Amygdala (tissue), 56 donors: ENCODE data around the gene PYGO2.
"Not testable (repeated sequence)": the region's sequence is repeated elsewhere in the genome, so short reads cannot be mapped to it uniquely, and the experiment has no call there.

Experiments used
- DNase-seq, 56 donors: peaks; one replicate each; lab custom pipeline; 2025; lab: John Stamatoyannopoulos, UW

The PYGO2 gene

DNA sequence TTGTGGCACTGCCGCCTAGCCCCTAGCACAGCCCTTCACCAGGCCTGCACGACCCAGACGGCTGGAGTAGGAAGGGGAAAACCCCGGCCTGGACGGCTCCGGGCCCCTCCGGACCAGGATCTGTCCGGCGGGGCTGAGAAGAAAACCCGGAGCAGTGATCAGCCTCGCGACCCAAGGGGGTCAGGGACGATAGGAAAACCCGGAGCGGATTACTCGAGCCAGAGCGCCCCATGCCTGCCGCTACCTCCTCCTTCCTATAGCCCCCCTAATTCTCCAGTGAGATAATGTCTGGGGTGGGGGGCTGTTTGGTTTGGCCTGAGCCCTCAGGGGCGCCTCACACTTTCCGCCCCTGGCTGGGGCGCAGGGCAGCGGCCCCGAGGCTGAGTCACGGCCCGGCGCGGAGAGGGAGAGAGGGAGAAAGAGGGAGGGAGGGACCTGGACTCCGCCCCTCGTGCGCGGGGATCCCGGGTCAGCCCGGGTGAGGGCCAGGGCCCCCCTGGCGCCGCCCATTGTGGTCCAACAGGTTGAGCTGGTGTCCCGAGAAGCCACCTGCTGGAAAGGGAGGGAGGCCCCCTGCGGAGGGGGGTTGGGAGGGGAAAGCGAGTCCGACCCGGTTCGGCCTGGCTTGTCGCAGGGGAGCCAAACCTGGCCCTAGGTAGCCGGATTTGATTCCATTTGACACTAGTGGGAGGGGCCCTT, 39.3 kb upstream of the PYGO2 start:
- peak in 53 of 56 donors; percentile 22 to 93 (median 80) for DNase-seq

- peak in 9 of 56 donors; percentile 56 to 72 (median 62) for DNase-seq
Observed at GRCh38 chr1:155000411-155000725, 38.8 kb upstream of the PYGO2 start.

GRCh38 chr1:154999571-155000410, 38.2 kb upstream of the PYGO2 start:
- DNase-seq: peak in 2 of 56 donors; percentile 56 to 60

DNA sequence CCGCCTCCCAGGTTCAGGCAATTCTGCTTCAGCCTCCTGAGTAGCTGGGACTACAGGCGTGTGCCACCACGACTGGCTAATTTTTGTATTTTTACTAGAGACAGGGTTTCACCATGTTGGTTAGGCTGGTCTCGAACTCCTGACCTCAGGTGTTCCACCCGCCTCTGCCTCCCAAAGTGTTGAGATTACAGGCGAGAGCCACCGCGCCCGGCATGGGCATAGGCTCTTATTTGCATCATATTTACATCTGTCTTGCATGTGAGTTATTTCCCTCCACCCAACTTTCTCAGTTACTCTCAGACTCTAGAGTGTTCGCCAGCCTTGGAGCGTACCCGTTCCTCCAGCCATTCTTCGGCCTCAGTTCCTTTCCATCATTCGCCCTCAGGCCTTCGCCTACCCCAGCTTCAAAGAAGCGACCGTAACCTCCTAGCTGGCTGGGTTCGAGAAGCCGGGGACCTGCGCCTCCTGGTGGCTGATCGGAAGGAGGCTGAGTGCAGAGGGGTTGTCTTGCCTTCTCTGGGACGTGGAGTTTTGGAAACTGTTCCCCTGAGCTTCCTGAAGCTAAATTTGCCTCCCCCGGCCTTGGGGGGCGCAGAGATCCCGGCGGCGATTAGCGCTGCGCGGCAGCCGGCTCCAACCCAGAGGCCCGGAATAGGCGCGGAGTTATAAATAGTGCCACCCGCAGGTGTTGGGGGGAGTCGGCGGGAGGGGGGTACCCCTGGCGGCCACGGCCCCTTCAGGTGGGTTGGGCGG, 37.4 kb upstream of the PYGO2 start:
- DNase-seq: peak in 33 of 56 donors; percentile 17 to 66 (median 44)

- no peak for DNase-seq
Observed at GRCh38 chr1:154998201-154998780, 36.7 kb upstream of the PYGO2 start.

GRCh38 chr1:154996966-154997701, 35.6 kb upstream of the PYGO2 start:
- DNase-seq: no peak

DNA sequence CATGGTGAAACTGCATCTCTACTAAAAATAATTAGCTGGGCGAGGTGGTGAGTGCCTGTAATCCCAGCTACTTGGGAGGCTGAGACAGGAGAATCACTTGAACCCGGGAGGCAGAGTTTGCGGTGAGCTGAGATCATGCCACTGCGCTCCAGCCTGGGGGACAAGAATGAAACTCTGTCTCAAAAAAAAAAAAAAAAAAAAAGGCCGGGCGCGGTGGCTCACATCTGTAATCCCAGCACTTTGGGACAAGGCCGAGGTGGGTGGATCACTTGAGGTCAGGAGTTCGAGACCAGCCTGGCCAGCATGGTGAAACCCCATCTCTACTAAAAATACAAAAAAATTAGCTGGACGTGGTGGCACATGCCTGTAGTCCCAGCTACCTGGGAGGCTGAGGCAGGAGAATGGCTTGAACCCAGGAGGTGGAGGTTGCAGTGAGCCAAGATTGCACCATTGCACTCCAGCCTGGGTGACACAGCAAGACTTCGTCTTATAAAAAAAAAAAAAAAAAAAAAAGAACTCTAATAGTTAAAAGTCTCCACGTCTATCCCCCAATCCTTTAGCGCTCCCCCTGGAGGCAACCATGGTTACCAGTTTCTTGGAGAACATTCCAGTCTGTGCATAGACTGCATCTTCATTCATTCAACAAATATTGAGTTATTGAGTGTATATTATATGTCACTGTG, 33.9 kb upstream of the PYGO2 start:
- DNase-seq: peak in 7 of 56 donors; percentile 10 to 44 (median 22)

GRCh38 chr1:154994591-154994990, 33.0 kb upstream of the PYGO2 start:
- no peak for DNase-seq

GRCh38 chr1:154994269-154994587, 32.6 kb upstream of the PYGO2 start:
- no peak for DNase-seq

DNA sequence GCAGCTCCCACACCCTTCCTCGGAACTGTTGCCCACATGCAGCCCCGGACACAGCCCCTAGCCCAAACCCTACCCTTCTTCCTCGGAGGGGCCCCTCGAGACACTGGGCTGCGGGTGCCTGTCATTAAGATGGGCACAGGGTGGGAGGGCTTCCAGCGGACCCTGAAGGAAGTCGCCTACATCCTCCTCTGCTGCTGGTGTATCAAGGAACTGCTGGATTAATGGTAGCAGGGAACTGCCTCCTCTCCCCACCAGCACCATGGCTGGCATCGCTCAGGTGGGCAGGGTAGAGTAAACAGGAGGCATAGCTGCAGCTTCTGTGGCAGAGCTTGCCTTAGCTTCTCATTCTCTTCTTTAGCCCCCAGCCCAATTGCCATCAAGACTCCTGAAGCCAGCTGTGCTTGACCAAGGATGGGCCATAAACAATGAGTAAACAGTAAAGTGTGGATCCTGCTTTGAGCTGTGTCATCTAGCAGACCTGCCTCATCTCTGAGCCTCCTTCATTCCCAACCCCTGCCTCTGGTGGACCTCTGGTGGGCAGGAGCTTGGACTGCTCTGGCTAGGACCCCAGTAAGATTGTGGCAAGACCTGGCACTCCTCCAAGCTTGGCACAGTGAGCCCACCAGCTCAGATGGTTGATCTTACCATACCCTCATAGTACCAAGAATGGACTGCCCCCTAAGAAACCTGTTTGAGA, 32.1 kb upstream of the PYGO2 start, which contains the start of gene LENEP:
LENEP (plus strand) TSS at position 15 of the 697 bp plus-strand sequence; CDS start at position 37, 22 bp downstream.
- DNase-seq: no peak

- no peak for DNase-seq
Observed at GRCh38 chr1:154992721-154993571, 31.4 kb upstream of the PYGO2 start.

GRCh38 chr1:154990276-154990675, 28.7 kb upstream of the PYGO2 start:
- DNase-seq: no peak

DNA sequence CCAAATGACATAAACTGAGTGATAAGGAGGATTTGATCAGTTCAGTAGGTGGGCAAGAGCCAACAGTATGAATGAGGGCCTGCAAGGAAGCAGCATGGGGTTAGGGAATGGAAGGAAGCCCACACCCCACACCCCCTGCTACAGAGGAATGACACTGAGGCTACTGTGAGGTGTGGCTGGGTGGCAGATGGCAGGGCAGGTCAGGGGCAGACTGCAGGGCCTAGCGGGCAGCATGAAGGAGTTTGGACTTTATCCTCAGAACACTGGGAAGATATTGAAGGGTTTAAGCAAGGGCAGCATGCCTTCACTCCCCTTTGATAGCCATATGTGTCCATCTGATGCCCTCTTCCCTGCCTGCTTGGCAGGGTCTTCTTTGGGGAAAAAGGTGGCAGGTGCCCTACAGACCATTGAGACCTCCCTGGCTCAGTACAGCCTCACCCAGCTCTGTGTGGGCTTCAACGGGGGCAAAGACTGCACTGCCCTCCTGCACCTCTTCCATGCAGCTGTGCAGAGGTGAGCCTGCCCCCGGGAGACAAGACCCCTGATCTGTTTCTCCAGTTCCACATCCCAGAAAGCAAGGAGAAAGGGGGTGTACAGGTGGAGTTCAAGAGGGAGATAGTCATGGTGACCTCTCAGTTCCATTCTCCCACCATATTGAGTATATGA, 27.7 kb upstream of the PYGO2 start:
- DNase-seq: no peak

- no peak for DNase-seq
Observed at GRCh38 chr1:154988058-154988954, 26.7 kb upstream of the PYGO2 start.

DNA sequence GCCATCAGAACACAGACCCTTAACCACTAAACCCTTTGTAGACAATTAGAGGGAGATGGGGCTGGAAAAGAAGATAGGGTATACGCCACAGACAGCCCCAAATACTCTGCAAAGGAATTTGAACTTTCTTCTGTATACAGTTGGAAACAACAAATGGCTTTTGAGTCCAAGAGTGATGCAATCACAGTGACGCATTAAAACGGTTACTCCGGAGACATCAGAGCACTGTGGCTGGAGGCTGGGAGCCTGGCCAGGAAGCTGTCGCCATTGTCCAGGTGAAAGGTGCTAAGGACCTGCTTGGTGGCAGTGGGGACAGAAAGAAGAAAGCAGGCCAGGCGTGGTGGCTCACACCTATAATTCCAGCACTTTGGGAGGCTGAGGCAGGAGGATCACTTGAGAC, 25.7 kb upstream of the PYGO2 start:
- no peak for DNase-seq

GRCh38 chr1:154986736-154987135, 25.2 kb upstream of the PYGO2 start:
- DNase-seq: not testable (repeated sequence)
